Bronchial epithelial cell (primary cell): Measurements from ENCODE around the gene THAP2. TPM values are rescaled to one million over a fixed set of nuclear protein-coding genes. Genes with fewer than 3 reads are reported as not detected.
"Not testable (repeated sequence)": the region's sequence is repeated elsewhere in the genome, so short reads cannot be mapped to it uniquely, and the experiment has no call there.

ENCODE experiments used
- DNase-seq: peaks from one replicate; pipeline ENCODE4 v3.0.0-alpha.2; 2010; ENCODE audit warnings: low read depth
- FAIRE-seq: peaks from 2 replicates; lab custom pipeline; 2011; peaks lifted over from hg19 to GRCh38; lab: Jason Lieb, UNC
- H3K27me3 ChIP-seq: 2 replicates; pipeline ENCODE4 v1.5.1; 2011; ENCODE audit warnings: low read length; ENCODE audit not compliant: control insufficient read depth, insufficient read depth
- H3K36me3 ChIP-seq: 2 replicates; pipeline ENCODE4 v1.5.1; 2011; ENCODE audit warnings: low read length; ENCODE audit not compliant: control insufficient read depth, insufficient read depth
- H3K4me3 ChIP-seq: 2 replicates; pipeline ENCODE4 v1.5.1; 2011; ENCODE audit warnings: mild to moderate bottlenecking, low read depth, low read length, control low read depth
- total RNA-seq: library from RNA; depleted of rRNA; stranded (reverse); fragments of >200 nt; gene quantifications from 2 replicates; pipeline ENCODE4 v1.2.1, GENCODE V29; 2014
- TF ChIP-seq, protein P1 (sequence below): IDR thresholded peaks from 2 replicates; pipeline ENCODE4 v1.5.1; 2011; ENCODE audit warnings: mild to moderate bottlenecking, moderate library complexity, low read length, control low read depth, inconsistent platforms; ENCODE audit not compliant: insufficient read depth, severe bottlenecking

The THAP2 gene
- total RNA-seq, 1 donor from 2014 or later: 2.6 TPM

DNA sequence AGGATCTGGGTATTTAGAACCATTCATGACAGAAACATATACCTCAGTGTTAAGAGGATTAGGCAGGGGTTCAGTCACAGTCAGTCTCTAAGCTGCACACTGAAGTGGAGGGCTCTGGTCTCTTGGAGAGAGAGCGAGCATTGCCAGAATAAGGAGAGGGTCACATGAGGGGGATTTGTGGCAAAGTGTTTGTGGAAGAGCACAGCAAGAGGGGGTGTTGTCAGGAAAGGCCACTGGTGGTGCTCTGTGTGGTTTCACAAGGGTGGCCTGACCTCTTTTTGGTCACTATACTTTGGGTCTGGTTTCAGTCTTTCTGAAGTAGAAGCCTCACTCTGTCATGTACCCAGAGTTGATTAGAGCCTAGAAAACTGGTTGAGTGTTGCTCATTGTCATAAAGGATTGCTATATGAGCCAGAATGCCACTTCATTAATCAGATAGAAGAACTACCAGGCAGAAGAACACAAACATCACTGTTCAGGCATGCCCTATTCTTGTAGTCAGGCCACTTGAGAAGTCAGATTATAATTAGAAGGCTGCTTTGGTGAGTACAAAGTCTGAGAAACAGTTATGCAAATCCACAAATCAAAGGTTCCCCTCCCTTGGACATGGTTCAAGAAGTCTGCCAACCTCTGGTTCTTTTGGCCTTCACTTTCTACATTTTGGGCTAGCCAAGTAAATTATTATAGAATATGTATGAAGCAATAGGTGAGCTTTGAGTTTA, 30.2 kb downstream of the THAP2 start:
- Histone ChIP-seq H3K27me3 (no peaks in the 10 kb centered on the region), H3K4me3 (no peak overlapping the region), H3K36me3 (peaks cover 2% of the 10 kb centered on the region)
- TF ChIP-seq, protein P1, sequence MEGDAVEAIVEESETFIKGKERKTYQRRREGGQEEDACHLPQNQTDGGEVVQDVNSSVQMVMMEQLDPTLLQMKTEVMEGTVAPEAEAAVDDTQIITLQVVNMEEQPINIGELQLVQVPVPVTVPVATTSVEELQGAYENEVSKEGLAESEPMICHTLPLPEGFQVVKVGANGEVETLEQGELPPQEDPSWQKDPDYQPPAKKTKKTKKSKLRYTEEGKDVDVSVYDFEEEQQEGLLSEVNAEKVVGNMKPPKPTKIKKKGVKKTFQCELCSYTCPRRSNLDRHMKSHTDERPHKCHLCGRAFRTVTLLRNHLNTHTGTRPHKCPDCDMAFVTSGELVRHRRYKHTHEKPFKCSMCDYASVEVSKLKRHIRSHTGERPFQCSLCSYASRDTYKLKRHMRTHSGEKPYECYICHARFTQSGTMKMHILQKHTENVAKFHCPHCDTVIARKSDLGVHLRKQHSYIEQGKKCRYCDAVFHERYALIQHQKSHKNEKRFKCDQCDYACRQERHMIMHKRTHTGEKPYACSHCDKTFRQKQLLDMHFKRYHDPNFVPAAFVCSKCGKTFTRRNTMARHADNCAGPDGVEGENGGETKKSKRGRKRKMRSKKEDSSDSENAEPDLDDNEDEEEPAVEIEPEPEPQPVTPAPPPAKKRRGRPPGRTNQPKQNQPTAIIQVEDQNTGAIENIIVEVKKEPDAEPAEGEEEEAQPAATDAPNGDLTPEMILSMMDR: no peak
- FAIRE-seq (peak; percentile 64), DNase-seq (peak; percentile 84)

DNA sequence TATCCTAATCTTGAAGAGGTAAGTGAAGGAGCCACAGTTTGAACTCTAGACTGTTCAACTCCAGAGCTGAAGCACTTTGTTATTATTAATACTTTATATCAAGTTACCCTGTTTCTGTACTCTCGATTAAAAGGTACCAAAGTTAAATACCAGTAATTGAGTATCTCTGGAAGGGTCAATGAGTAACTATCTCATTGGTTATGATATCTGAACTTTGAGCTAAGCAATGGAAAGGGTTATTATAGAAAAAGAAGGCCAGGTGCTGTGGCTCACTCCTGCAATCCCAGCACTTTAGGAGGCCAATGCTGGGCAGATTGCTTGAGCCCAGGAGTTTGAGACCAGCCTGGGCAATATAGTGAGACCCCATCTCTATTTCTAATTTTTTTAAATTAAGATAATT, 31.7 kb downstream of the THAP2 start:
- TF ChIP-seq, protein P1: no peak
- H3K4me3 ChIP-seq: no peak overlapping the region
- no peaks in the 10 kb centered on the region for H3K27me3 ChIP-seq
- H3K36me3 ChIP-seq: peaks cover 3% of the 10 kb centered on the region
- FAIRE-seq (no peak), DNase-seq (no peak)

- not testable (repeated sequence) for H3K36me3 ChIP-seq, H3K4me3 ChIP-seq, DNase-seq, H3K27me3 ChIP-seq, FAIRE-seq
Measured at GRCh38 chr12:71702181-71702580, 38.1 kb downstream of the THAP2 start.

- no peak for FAIRE-seq
Measured at GRCh38 chr12:71702590-71702989, 38.5 kb downstream of the THAP2 start.

DNA sequence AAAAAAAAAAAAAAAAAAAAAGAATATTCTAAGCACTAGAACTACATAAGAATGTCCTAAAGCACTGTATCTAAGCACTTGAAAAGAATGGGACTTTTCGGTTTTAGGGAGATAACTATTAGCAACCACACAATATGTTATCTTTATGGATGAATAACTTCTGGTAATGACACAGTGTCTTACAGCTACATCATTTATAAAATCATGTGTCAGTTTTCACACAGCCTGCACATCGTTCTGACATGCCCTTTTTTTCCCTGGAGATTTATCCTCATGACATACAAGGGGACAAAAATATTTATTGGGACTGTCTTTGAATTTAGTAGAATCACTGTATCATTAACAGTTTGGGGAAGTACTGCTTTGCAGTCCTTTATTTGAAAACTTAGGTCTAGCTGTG, 39.1 kb downstream of the THAP2 start:
- no peak for DNase-seq
- Histone ChIP-seq H3K27me3 (no peaks in the 10 kb centered on the region), H3K4me3 (no peak overlapping the region), H3K36me3 (peaks cover 1% of the 10 kb centered on the region)
- no peak for FAIRE-seq
- TF ChIP-seq, protein P1: no peak

More at GRCh38 chr12:71702590-71702989, 38.5 kb downstream of the THAP2 start:
- no peaks in the 10 kb centered on the region for H3K27me3 ChIP-seq
- DNase-seq: peak; percentile 30
- H3K36me3 ChIP-seq: peaks cover 1% of the 10 kb centered on the region
- no peak overlapping the region for H3K4me3 ChIP-seq
- TF ChIP-seq, protein P1: no peak

DNA sequence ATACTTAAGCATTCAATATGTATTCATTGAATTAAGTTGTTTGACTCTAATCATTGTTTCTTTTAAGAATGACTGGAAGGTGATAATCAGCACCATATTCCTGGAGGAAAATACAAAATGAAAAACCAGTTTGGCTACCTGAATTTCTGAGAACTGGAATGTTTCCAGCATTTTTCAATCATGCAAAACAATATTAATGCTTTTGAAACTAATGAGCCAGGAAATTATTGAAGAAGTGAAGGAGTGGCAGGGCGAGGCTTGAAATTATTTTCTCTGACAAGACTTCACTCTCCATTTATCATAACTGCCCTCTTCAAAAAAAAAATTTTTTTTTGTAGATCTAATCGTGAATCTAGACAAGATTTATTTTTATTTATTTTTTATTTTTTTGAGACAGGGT, 40.8 kb downstream of the THAP2 start:
- H3K36me3 ChIP-seq: peaks cover 1% of the 10 kb centered on the region
- peak; percentile 27 for DNase-seq
- TF ChIP-seq, protein P1: no peak
- H3K4me3 ChIP-seq: no peak overlapping the region
- no peaks in the 10 kb centered on the region for H3K27me3 ChIP-seq
- no peak for FAIRE-seq
